HL-60 (cell line): ENCODE measurements around the gene CWF19L2.

Experiments
- CTCF ChIP-seq: IDR thresholded peaks from one replicate; pipeline ENCODE4 v1.5.1; 2011; ENCODE audit warnings: low read length, control low read depth, inconsistent platforms; ENCODE audit not compliant: insufficient read depth
- GABPA ChIP-seq: IDR thresholded peaks from 2 replicates; pipeline ENCODE4 v1.6.1; 2012; ENCODE audit warnings: low read depth
- POLR2AphosphoS5 ChIP-seq: IDR thresholded peaks from 2 replicates; pipeline ENCODE4 v1.6.1; 2012; ENCODE audit warnings: low read depth
- REST ChIP-seq: IDR thresholded peaks from 2 replicates; pipeline ENCODE4 v1.6.1; 2012; ENCODE audit warnings: low read depth; ENCODE audit not compliant: insufficient replicate concordance
- SPI1 ChIP-seq: IDR thresholded peaks from 2 replicates; pipeline ENCODE4 v1.6.1; 2012; ENCODE audit warnings: low read depth, mild to moderate bottlenecking, borderline replicate concordance

GRCh38 chr11:107282195-107282594 lies 175.4 kb downstream of the CWF19L2 start:
- TF ChIP-seq CTCF (no peak), SPI1 (no peak), REST (no peak), GABPA (no peak), POLR2AphosphoS5 (no peak)
